Prostate gland (tissue), 2 donors: ENCODE results near the gene CSNK1A1. TPM values are rescaled to one million over a fixed set of nuclear protein-coding genes. Genes with fewer than 3 reads are reported as not detected.
A peak's percentile ranks its signal among the peaks of the same experiment; 100 is the strongest.
"Not testable (repeated sequence)": the region's sequence is repeated elsewhere in the genome, so short reads cannot be mapped to it uniquely, and the experiment has no call there.

Experiments
- DNase-seq: peaks from one replicate; pipeline ENCODE4 v3.0.0-alpha.2; 2019; ENCODE audit warnings: low spot score
- H3K27ac ChIP-seq, 2 donors: fragments of 200-600 bp; sonication (generic); 2 replicates each; pipeline ENCODE4 v1.5.1; 2017 to 2019
- H3K27me3 ChIP-seq: fragments of 200-600 bp; sonication (generic); replicated peaks from 2 replicates; pipeline ENCODE4 v1.5.1; 2019; ENCODE audit not compliant: insufficient read depth
- H3K36me3 ChIP-seq, 2 donors: fragments of 200-600 bp; sonication (generic); 1 replicate in 1 of 2; 2 replicates in 1 of 2; pipeline versions ENCODE4 v1.5.1 to v1.8.1; 2017 to 2019
- H3K4me1 ChIP-seq: fragments of 200-600 bp; sonication (generic); replicated peaks from 2 replicates; pipeline ENCODE4 v1.5.1; 2019
- H3K4me3 ChIP-seq, 2 donors: fragments of 200-600 bp; sonication (generic); 2 replicates each; pipeline ENCODE4 v1.5.1; 2017 to 2019
- H3K9me3 ChIP-seq: fragments of 200-600 bp; sonication (generic); 2 replicates; pipeline ENCODE4 v1.5.1; 2017
- POLR2A ChIP-seq: fragments of 450-650 bp; IDR thresholded peaks from one replicate; pipeline ENCODE4 v1.6.1; 2016; ENCODE audit warnings: antibody characterized with exemption, mild to moderate bottlenecking
- POLR2AphosphoS5 ChIP-seq: sonication (generic); formaldehyde crosslinking; IDR thresholded peaks from one replicate; pipeline ENCODE4 v1.6.1; 2017; ENCODE audit warnings: antibody characterized with exemption
- WGBS: methylation state at CpG from one replicate; pipeline ENCODE4 v1.1.5; 2018; 5-methylcytosine and 5-hydroxymethylcytosine counted together
- intact Hi-C: fragments of 100-400 bp; cut with DNase I; formaldehyde crosslinking; loops from one replicate; pipeline ENCODE4 v1.14.2; 2022
- total RNA-seq, 2 donors: library from RNA; depleted of rRNA; stranded (reverse); fragments of >200 nt; gene quantifications; one replicate each; pipeline ENCODE4 v1.1.0, GENCODE V29; 2016
- TF ChIP-seq, protein P1 (sequence below), 4 experiments: fragments of 200-600 bp in 2 of 4; fragments of 450-650 bp in 2 of 4; sonication (generic) in 2 of 4; IDR thresholded peaks; 1 replicate in 3 of 4; 2 replicates in 1 of 4; pipeline ENCODE4 v1.5.1; 2016 to 2019; ENCODE audit warnings: antibody characterized with exemption in 4 of 4, mild to moderate bottlenecking in 2 of 4, moderate library complexity in 2 of 4

Gene CSNK1A1
- total RNA-seq, 2 donors from 2014 or later: 219 to 269 TPM

DNA sequence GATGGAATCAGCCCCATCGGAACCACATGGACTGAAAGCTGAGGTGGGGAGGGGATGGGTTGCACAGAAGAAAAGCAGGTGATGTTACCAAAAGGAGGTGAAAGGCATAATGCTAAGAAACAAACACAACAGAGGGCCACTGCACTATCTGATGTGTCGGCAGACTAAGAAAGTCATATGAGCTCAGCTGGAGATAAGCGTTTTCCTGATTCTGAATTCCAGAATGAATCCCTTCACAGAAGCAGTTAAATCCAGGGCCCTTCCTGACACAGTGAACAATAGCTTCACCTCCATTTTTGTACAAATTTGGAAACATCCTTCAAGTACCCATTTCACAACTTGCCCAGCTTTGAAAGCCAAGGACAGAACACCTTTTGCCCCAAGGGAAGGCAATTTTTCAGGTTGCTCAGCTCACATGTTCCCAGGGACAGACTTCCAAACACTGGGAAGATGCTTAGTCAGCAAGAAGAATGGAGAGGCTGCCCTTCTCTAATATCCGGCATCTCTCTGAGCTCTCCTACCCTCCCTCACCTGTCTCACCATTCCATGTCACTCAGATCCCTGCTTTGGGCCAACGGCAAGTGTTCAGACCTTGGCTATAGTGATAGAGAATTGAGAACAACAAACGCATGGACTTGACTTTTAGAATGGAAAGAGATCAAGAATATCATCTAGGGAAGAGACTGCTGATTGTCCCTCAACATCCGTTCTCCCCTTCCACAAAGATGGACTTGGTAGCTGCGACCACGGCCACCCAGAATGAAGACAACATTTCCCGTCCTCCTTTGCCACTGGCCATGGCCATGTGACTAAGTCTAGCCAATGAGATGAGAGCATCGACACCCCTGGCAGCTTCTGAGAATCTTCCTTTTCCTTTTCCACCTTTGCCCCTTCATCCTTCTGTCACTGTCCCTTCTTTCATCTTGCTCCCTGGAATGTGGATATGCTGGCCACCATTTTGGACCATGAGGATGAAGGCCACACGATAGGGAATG lies 103.6 kb downstream of the CSNK1A1 start:
- TF ChIP-seq POLR2AphosphoS5 (no peak), POLR2A (no peak)
- TF ChIP-seq, protein P1, sequence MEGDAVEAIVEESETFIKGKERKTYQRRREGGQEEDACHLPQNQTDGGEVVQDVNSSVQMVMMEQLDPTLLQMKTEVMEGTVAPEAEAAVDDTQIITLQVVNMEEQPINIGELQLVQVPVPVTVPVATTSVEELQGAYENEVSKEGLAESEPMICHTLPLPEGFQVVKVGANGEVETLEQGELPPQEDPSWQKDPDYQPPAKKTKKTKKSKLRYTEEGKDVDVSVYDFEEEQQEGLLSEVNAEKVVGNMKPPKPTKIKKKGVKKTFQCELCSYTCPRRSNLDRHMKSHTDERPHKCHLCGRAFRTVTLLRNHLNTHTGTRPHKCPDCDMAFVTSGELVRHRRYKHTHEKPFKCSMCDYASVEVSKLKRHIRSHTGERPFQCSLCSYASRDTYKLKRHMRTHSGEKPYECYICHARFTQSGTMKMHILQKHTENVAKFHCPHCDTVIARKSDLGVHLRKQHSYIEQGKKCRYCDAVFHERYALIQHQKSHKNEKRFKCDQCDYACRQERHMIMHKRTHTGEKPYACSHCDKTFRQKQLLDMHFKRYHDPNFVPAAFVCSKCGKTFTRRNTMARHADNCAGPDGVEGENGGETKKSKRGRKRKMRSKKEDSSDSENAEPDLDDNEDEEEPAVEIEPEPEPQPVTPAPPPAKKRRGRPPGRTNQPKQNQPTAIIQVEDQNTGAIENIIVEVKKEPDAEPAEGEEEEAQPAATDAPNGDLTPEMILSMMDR (IDR thresholded peaks at IDR 0.05): no peak
- DNase-seq: no peak
- Histone ChIP-seq H3K36me3 (no peaks in the 10 kb centered on the region), H3K27ac (no peak overlapping the region), H3K27me3 (no peaks in the 10 kb centered on the region), H3K4me3 (no peak overlapping the region), H3K9me3 (no peaks in the 10 kb centered on the region), H3K4me1 (peaks cover 7% of the 10 kb centered on the region)
- intact Hi-C loops: no loop called here
- 94% methylated on average over 12 of the region's 12 CpGs for WGBS

DNA sequence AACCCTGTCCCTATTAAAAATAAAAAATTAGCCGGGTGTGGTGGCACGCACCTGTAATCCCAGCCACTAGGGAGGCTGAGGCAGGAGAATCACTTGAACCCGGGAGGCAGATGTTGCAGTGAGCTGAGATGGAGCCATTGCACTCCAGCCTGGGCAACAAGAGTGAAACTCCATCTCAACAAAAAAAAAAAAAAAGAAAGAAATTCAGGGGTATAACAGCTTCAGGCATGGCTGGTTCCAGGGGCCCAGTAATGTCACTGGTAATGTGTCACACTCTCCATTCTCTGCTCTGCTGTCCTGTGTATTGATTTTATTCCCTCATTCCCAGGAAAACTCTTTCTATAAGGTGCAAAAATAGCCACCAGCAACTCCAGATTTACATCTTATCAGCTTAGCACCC lies 104.4 kb downstream of the CSNK1A1 start:
- H3K4me3 ChIP-seq, intact Hi-C loops, H3K27me3 ChIP-seq, H3K9me3 ChIP-seq, H3K27ac ChIP-seq, H3K4me1 ChIP-seq, H3K36me3 ChIP-seq, DNase-seq: not testable (repeated sequence)
- WGBS: 100% methylated on average over 3 of the region's 3 CpGs

DNA sequence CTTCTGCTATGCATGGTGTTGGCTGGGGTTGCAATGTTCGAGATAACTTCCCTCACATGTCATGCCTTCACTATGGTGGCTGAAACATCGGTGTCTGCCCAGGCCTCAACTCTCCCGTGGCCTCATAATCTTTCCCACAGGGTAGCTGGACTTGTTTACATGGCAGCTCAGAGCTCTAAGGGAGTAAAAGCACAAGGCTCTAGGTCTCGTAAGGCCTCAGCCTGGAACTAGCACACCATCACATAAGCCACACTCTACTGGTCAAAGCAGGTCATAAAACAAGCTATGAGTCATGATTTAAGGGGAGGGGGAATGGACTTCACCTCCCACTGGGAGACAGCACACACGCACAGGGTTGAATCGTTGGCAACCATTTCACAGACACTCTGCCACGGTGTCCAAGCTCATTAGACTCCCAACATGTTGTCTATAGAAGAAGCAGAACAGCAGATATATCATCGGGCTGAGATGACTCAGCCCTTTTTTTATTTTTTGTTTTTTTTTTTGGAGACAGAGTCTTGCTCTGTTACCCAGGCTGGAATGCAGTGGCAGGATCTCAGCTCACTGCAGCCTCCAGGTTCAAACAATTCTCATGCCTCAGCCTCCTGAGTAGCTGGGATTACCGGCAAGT lies 105.4 kb downstream of the CSNK1A1 start:
- intact Hi-C loops: no loop called here
- Histone ChIP-seq H3K9me3 (no peaks in the 10 kb centered on the region), H3K4me3 (no peak overlapping the region), H3K4me1 (peaks cover 7% of the 10 kb centered on the region), H3K27ac (peak overlapping the region; percentile 44 to 56), H3K27me3 (no peaks in the 10 kb centered on the region), H3K36me3 (no peaks in the 10 kb centered on the region)
- TF ChIP-seq POLR2A: no peak
- TF ChIP-seq POLR2AphosphoS5: peak; percentile 48
- TF ChIP-seq, protein P1 (IDR thresholded peaks at IDR 0.05): no peak
- 46% methylated on average over 9 of the region's 9 CpGs for WGBS
- DNase-seq: no peak

DNA sequence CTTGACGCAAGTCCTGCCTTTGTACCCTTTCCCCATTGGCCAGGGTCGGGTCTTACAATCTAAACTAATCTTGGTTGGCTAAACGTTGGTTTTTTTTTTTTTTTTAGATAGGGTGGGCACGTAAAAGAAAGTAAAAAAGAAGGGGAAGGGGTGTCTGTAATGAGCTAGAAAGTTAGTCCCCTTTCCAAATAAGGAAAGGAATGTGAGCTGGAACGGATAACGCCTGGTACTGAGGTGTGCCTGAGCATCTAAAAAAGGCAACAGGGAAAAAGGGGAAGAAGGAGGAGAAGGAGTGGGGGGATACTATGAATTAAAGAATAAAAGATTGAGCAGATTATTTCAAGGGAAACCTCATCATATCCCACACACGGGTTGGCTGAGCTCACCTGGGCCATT lies 105.9 kb downstream of the CSNK1A1 start:
- Histone ChIP-seq H3K9me3 (no peaks in the 10 kb centered on the region), H3K4me1 (peaks cover 7% of the 10 kb centered on the region), H3K27ac (peak overlapping the region; percentile 44 to 56), H3K27me3 (no peaks in the 10 kb centered on the region), H3K4me3 (no peak overlapping the region), H3K36me3 (no peaks in the 10 kb centered on the region)
- TF ChIP-seq, protein P1 (IDR thresholded peaks at IDR 0.05): no peak
- TF ChIP-seq POLR2A: no peak
- no peak for TF ChIP-seq POLR2AphosphoS5
- intact Hi-C loops: no loop called here
- 65% methylated on average over 7 of the region's 7 CpGs for WGBS
- no peak for DNase-seq

DNA sequence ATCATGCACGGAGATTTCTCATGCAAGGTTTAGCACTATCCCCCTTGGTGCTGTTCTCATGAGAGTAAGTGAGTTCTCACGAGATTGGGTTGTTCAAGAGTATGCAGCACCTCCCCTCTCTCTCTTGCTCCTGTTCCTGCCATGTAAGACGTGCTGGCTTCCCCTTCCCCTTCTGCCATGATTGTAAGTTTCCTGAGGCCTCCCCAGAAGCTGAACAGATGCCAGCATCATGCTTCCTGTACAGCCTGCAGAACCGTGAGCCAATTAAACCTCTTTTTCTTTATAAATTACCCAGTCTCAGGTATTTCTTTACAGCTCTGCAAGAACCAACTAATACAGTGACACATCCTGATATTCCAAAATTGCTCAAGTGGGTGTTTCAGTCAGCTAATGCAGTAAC lies 106.8 kb downstream of the CSNK1A1 start:
- H3K4me1 ChIP-seq, H3K36me3 ChIP-seq, DNase-seq, H3K9me3 ChIP-seq, H3K27ac ChIP-seq, H3K4me3 ChIP-seq, H3K27me3 ChIP-seq: not testable (repeated sequence)
- 85% methylated on average over 4 of the region's 4 CpGs for WGBS
- intact Hi-C loops: loop anchor here (5.0 kb wide), 2 partner anchors 77 to 173 kb away; no protein-coding TSS in a partner anchor
